Activated CD4-positive, alpha-beta T cell treated with anti-CD3 and anti-CD28 coated beads, Interleukin-2, amount 10 ng/mL, durations not matched to agents 7 days and 5 days (primary cell): ENCODE results near the gene TENM4. TPM values are rescaled to one million over a fixed set of nuclear protein-coding genes. Genes with fewer than 3 reads are reported as not detected.

Experiments used
- CTCF ChIA-PET: fragments of 350-600 bp; sonication (Branson Sonifier 250); formaldehyde crosslinking; loops from one replicate; lab custom pipeline; 2021; ENCODE audit warnings: antibody characterized with exemption; lab: Charles Lee
- POLR2A ChIA-PET: fragments of 350-600 bp; sonication (Branson Sonifier 250); formaldehyde crosslinking; loops from one replicate; lab custom pipeline; 2021; ENCODE audit warnings: antibody characterized with exemption; lab: Charles Lee
- DNase-seq: peaks from one replicate; pipeline ENCODE4 v3.0.0-alpha.2; 2020
- H3K27ac Mint-ChIP-seq: one replicate; pipeline ENCODE4 v1.8.0; 2021; ENCODE audit warnings: mild to moderate bottlenecking, moderate library complexity, mixed read lengths
- H3K27me3 Mint-ChIP-seq: one replicate; pipeline ENCODE4 v1.8.0; 2021; ENCODE audit warnings: mixed read lengths
- H3K36me3 Mint-ChIP-seq: one replicate; pipeline ENCODE4 v1.8.0; 2021; ENCODE audit warnings: low read depth, mixed read lengths
- H3K4me1 Mint-ChIP-seq: one replicate; pipeline ENCODE4 v1.8.0; 2021; ENCODE audit warnings: mixed read lengths
- H3K4me3 Mint-ChIP-seq: one replicate; pipeline ENCODE4 v1.8.0; 2021; ENCODE audit warnings: mild to moderate bottlenecking, moderate library complexity, mixed read lengths
- H3K9me3 Mint-ChIP-seq: one replicate; pipeline ENCODE4 v1.8.0; 2021; ENCODE audit warnings: mixed read lengths
- total RNA-seq, 2 experiments: library from RNA; stranded (reverse); gene quantifications; one replicate each; pipeline ENCODE4 v1.2.3, GENCODE V29; 2021

Gene TENM4
- total RNA-seq, 2 experiments from 2014 or later = not detected

DNA sequence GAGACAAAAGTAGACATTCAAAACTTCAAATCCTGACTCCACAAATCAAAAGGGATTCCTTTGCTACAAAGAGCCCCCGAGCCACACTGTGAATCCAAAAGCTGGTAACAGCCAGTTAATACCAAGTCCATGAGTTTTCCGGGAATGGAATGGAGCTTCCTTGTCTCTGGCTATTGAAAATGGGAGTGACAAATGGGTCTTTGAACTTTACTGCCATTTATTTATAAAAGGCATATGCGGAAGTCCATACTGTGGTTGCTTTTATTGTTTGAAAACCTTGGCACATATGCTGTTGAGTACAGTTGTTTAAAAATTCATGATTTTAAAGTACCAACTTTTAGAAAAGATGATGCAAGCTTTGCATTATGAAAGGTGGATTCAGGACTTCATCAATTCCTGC, 659.9 kb downstream of the TENM4 start:
- no peak for DNase-seq
- POLR2A ChIA-PET = no interaction called here
- Mint-ChIP-seq H3K9me3 (no peaks in the 10 kb centered on the region), H3K36me3 (no peaks in the 10 kb centered on the region), H3K27ac (no peak overlapping the region), H3K27me3 (peaks cover 12% of the 10 kb centered on the region), H3K4me1 (no peaks in the 10 kb centered on the region), H3K4me3 (no peak overlapping the region)
- CTCF ChIA-PET = interaction anchor here (1.2 kb wide), 1 partner anchor 19 kb away, joined by 3 read pairs; no protein-coding TSS in a partner anchor

DNA sequence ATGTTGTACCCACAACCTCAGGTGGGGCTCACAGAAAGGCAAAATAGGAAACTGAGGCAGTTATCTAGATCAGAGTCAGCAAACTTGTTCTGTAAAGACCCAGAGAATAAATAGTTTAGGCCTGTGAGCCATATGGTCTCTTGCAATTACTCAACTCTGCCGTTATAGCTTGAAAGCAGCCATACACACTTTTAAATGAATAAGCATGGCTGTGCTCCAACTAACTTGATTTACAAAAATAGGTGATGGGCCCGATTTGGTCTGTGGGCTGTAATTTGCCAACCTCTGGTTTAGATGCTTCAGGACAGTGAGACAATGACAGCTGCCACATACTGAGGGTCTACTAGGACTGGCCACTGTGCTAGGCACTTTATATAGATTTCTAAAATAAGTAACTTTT, 667.3 kb downstream of the TENM4 start:
- Mint-ChIP-seq H3K9me3 (no peaks in the 10 kb centered on the region), H3K27me3 (peaks cover 2% of the 10 kb centered on the region), H3K4me1 (no peaks in the 10 kb centered on the region), H3K4me3 (no peak overlapping the region), H3K36me3 (no peaks in the 10 kb centered on the region), H3K27ac (no peak overlapping the region)
- ChIA-PET CTCF (no interaction called here), POLR2A (no interaction called here)
- no peak for DNase-seq

DNA sequence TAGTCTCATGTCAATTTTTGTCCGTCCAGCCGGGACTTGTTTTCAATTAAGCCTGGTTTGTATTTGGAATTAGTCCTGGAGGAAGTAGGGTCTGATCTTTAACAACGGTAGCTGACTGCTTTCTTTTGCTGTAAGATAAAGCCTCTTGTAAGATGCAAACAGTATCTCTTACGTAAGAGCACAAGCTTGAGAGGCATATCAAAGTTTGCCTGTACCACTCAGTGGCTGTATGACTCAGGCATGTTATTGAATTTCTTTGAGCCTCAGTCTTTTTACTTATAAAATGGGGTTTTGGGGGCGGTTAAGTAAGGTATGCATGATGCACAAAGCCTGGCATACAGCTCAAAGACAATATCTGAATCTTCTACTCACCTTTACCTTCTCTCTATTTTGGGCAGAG, 667.8 kb downstream of the TENM4 start:
- ChIA-PET POLR2A (no interaction called here), CTCF (no interaction called here)
- peaks cover 2% of the 10 kb centered on the region for H3K27me3 Mint-ChIP-seq
- no peaks in the 10 kb centered on the region for H3K9me3 Mint-ChIP-seq
- no peak for DNase-seq
- no peaks in the 10 kb centered on the region for H3K36me3 Mint-ChIP-seq
- H3K27ac Mint-ChIP-seq = no peak overlapping the region
- no peaks in the 10 kb centered on the region for H3K4me1 Mint-ChIP-seq
- no peak overlapping the region for H3K4me3 Mint-ChIP-seq

DNA sequence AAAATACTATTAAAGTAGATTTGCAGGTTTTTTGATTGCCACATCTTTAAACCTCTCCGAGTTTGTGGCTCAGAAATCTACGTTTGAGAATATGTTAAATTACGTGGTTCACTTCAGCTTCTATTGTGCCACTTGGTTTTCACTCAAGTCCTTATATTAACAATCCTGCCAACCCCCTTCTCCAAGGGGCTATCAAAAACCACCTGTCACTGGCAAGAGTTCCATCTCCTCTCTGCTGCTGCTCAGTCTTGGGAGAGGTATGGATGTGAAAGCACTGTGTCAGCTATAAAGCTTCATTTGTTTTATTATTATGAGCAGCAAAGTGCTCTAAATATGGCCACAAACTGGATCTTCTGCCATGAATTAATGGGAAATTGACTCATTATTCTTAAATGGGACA, 668.6 kb downstream of the TENM4 start:
- Mint-ChIP-seq H3K9me3 (no peaks in the 10 kb centered on the region), H3K4me1 (no peaks in the 10 kb centered on the region), H3K27ac (no peak overlapping the region), H3K27me3 (peaks cover 2% of the 10 kb centered on the region), H3K4me3 (no peak overlapping the region), H3K36me3 (no peaks in the 10 kb centered on the region)
- no peak for DNase-seq
- ChIA-PET CTCF (no interaction called here), POLR2A (no interaction called here)

DNA sequence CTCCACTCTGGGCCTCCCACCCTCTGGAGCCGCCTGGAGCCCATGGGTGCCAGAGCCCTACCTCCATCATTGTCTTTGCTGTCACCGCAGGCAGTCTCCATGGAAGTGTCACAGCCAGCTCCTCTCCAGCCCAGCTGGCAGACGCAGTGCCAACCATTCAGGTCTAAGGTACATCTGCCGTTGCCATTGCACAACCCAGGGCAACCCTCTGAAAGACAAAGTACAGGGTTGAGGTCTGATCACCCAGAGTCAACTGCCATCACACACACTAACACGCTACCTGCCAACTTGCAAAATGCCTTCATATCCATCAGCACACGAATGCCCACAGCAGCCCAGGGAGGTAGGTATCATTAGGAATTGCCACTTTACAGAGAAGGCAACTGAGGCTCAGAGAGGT, 669.9 kb downstream of the TENM4 start:
- H3K4me3 Mint-ChIP-seq = no peak overlapping the region
- no peak for DNase-seq
- peaks cover under 1% of the 10 kb centered on the region for H3K27me3 Mint-ChIP-seq
- POLR2A ChIA-PET = no interaction called here
- H3K9me3 Mint-ChIP-seq = no peaks in the 10 kb centered on the region
- H3K4me1 Mint-ChIP-seq = no peaks in the 10 kb centered on the region
- H3K36me3 Mint-ChIP-seq = no peaks in the 10 kb centered on the region
- CTCF ChIA-PET = no interaction called here
- H3K27ac Mint-ChIP-seq = no peak overlapping the region

DNA sequence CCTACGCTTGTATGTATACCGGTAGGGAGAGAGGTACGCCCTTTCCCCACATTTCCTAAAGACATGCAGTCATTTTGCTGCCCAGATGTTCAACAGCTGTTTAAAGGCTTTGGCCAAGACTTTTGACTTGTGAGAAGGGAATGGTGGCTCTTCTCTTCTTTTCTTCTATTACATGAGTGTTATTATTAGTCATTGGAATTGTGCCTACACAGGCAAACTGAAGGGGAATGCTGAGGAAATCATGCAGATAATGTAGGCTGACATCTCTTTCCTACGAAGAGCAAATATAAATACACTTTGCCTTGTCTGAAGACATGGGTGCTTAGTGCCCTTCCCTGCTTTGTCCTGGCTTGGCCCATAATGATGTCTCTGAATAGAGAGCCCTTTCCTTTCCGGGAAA, 671.9 kb downstream of the TENM4 start:
- no peak overlapping the region for H3K27ac Mint-ChIP-seq
- H3K27me3 Mint-ChIP-seq = no peaks in the 10 kb centered on the region
- DNase-seq = no peak
- CTCF ChIA-PET = no interaction called here
- no peak overlapping the region for H3K4me3 Mint-ChIP-seq
- no peaks in the 10 kb centered on the region for H3K9me3 Mint-ChIP-seq
- H3K4me1 Mint-ChIP-seq = no peaks in the 10 kb centered on the region
- POLR2A ChIA-PET = no interaction called here
- H3K36me3 Mint-ChIP-seq = no peaks in the 10 kb centered on the region

DNA sequence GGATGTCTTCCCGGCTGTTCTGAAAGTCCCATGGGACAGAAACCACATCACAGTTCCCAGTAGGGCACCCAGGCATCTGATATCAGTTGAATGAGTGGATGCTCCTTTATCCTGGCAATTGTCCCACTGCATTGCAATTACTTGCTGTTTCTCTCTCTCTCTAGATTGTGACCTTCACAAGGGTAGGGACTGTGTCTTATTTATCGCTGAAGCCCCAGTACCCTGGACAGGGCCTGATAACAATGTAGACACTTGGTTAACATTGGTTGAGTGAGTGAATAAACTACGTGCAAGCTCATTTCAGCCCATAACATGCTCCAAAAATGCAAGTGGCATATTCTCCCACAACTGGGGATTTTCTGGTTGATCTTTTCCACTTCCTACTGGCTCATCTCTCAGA, 672.5 kb downstream of the TENM4 start:
- Mint-ChIP-seq H3K9me3 (no peaks in the 10 kb centered on the region), H3K4me1 (no peaks in the 10 kb centered on the region), H3K36me3 (no peaks in the 10 kb centered on the region), H3K27ac (no peak overlapping the region), H3K4me3 (no peak overlapping the region), H3K27me3 (no peaks in the 10 kb centered on the region)
- CTCF ChIA-PET = no interaction called here
- no peak for DNase-seq
- POLR2A ChIA-PET = no interaction called here

DNA sequence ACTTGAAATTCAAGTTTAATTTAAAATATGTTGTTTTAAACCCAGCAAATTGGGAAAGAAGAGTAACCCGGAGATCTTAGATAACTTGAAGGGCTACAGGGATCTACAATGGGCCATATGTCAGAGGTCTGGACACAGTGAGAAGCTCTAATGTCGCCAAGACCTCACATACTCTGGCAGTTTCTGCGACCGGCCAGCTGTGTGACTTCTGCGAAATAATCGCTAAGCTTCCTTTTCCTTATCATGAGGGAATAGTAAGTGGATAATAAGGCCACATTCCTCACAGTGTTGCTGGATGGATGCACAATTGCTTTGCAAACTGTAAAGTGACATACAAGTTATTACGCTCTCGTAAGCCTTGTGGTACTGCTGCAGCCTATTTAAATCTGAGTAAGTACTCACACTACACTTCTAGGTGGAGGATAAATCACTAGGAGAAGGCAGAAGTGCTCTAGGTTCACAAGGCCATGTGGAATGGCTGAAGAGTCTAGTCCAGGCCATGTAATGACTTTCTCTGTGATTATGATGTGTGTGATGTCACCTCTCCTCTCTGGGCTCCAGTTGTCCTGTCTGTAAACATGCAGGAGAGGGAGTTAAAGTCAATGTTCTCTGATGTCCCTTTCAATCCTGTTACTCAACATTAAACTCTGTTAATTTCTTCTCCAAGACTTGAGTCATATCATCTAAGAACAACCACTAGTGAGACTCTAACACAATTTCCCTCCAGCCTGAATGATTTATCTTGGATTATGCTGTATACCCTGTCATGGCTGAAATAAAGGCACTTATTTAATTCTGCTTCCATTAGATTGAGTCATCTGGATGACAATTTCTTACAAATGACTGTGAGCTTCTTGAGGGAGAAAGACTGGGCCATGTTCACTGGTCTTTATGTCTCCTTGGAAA, 673.5 kb downstream of the TENM4 start:
- no peak for DNase-seq
- CTCF ChIA-PET = interaction anchor here (0.6 to 0.7 kb wide), 2 partner anchors 35 to 418 kb away, joined by 3 read pairs; no protein-coding TSS in a partner anchor
- H3K4me1 Mint-ChIP-seq = no peaks in the 10 kb centered on the region
- H3K27me3 Mint-ChIP-seq = no peaks in the 10 kb centered on the region
- no peak overlapping the region for H3K4me3 Mint-ChIP-seq
- POLR2A ChIA-PET = no interaction called here
- H3K36me3 Mint-ChIP-seq = no peaks in the 10 kb centered on the region
- no peak overlapping the region for H3K27ac Mint-ChIP-seq
- H3K9me3 Mint-ChIP-seq = no peaks in the 10 kb centered on the region

DNA sequence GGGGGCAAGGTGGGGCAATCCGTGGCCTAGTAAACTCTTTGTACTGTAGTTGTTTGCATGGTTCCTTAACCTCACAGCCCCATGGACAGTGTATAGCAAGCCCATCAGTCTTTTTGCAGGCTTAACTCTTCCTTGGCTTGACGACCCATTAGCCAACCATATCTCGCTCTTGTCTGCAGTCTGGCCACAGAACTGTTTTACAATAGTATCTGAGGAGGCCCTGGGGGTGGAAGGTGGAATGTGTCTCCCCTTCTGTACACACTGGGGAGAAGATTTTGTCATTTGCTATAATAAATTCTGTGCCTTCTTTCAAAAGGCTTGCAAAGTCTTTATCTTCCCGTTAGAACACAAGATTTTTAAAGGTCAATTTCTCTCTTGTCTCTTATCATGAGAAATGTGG, 675.9 kb downstream of the TENM4 start:
- Mint-ChIP-seq H3K9me3 (no peaks in the 10 kb centered on the region), H3K4me3 (no peak overlapping the region), H3K4me1 (no peaks in the 10 kb centered on the region), H3K27ac (no peak overlapping the region), H3K27me3 (no peaks in the 10 kb centered on the region), H3K36me3 (no peaks in the 10 kb centered on the region)
- no peak for DNase-seq
- POLR2A ChIA-PET = no interaction called here
- CTCF ChIA-PET = no interaction called here

DNA sequence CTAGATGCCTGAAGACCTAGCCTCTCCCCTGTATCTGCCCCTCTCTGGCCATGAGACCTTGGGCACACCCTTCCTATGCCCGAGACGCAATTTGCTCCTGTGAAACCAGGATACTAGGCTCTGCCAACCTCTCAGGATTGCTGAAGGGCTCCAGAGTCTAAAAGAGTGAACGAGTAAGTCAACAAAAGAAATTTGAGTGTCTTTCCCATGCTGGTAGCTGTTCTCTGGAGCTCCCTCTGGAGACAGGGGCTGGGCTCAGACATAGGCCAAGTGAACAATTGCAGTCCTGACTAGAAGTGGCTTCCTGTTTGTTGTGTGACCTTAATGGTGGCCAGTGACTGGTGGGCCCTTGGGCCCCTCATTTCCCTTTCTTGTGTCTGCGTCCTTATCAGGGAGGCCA, 677.2 kb downstream of the TENM4 start:
- Mint-ChIP-seq H3K27ac (no peak overlapping the region), H3K4me3 (no peak overlapping the region), H3K4me1 (no peaks in the 10 kb centered on the region), H3K36me3 (no peaks in the 10 kb centered on the region), H3K27me3 (peaks cover 2% of the 10 kb centered on the region), H3K9me3 (no peaks in the 10 kb centered on the region)
- no peak for DNase-seq
- ChIA-PET POLR2A (no interaction called here), CTCF (no interaction called here)

DNA sequence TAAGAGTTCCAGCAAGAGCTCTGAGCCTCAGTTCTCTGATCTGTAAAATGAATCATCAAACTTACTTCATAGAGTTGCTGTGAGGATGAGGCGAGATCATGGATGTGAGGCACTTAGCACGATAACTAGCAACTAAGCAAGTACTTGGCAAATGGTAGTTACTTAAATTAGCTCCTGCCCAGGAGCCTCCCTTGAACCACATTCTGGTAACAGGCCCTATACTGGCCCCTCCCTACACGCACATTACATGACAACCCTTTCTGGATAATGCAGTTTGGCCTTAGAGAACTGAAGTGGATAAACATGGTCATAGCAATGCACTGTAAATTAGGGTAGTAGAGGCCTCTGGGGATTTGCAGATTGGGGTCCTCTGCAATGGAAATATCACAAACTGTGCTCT, 678.7 kb downstream of the TENM4 start:
- no peaks in the 10 kb centered on the region for H3K36me3 Mint-ChIP-seq
- H3K27me3 Mint-ChIP-seq = peaks cover 2% of the 10 kb centered on the region
- no peak overlapping the region for H3K4me3 Mint-ChIP-seq
- no peak for DNase-seq
- CTCF ChIA-PET = interaction anchor here (1.1 kb wide), 1 partner anchor 19 kb away, joined by 3 read pairs; no protein-coding TSS in a partner anchor
- no peaks in the 10 kb centered on the region for H3K4me1 Mint-ChIP-seq
- no peaks in the 10 kb centered on the region for H3K9me3 Mint-ChIP-seq
- POLR2A ChIA-PET = no interaction called here
- H3K27ac Mint-ChIP-seq = no peak overlapping the region

DNA sequence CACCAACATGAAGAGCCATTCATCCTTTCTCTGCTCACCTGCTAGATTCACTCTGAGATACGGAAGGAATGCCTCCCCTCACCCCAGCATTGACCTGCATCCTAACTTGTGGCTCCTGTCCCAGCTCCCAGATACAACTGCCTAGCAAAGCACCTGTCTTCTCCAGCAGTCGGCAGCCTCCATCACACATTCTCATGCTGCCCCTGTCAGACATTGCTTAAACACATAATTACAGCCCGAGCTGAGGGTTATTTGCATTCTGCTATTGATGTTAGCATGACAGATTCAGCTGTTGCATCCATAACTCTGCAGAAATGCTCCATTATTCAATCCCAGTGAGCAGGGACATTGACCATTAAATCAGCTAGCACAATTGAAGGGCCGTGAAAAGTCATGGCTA, 681.8 kb downstream of the TENM4 start:
- Mint-ChIP-seq H3K36me3 (no peaks in the 10 kb centered on the region), H3K4me1 (no peaks in the 10 kb centered on the region), H3K27ac (no peak overlapping the region), H3K4me3 (no peak overlapping the region), H3K27me3 (peaks cover 5% of the 10 kb centered on the region), H3K9me3 (no peaks in the 10 kb centered on the region)
- ChIA-PET CTCF (interaction anchor here (0.6 kb wide), 1 partner anchor 1592 kb away, joined by 3 read pairs; no protein-coding TSS in a partner anchor), POLR2A (no interaction called here)
- DNase-seq = no peak

DNA sequence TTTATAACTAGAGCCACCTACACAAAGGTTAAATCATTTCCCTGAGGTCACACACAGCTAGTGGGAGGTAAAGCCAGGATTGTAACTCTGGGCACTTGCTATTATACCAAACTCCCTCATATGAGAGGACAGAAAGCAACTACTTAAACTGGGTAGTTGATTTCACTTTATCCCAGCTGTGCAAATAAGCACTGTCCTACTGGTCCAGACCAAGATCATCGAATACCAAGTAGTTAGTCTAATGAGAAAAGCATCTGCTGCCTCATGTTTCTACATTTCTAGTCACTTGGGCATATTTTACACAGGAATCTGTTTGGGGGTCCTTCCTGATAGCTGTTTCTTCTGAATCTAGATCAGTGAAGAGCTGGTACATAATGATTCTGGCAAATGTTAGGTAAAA, 687.5 kb downstream of the TENM4 start:
- POLR2A ChIA-PET = no interaction called here

DNA sequence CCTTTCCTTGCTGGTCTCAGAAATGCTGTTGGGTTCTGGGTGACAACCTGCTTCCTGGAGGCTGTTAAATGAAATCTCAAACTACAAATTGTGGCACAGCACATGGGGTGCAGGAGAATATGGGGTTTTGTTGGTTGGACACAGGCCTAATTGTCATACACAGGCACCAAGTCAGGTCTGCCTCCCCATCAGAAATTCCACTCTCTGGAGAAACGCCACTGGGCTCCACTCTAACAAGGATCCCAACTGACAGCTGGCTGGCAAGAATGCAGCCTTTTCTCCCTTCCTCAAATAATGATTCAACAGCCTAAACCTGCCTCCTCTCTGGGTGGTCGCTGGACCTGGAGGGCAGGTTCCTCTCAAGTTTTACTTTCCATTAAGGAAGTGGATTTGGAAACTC, 688.3 kb downstream of the TENM4 start:
- no peaks in the 10 kb centered on the region for H3K4me1 Mint-ChIP-seq

More for the DNA sequence above, 687.5 kb downstream of the TENM4 start:
- no peaks in the 10 kb centered on the region for H3K36me3 Mint-ChIP-seq
- no peak overlapping the region for H3K4me3 Mint-ChIP-seq
- H3K4me1 Mint-ChIP-seq = no peaks in the 10 kb centered on the region
- H3K27me3 Mint-ChIP-seq = peaks cover 2% of the 10 kb centered on the region
- CTCF ChIA-PET = no interaction called here
- no peak for DNase-seq
- no peaks in the 10 kb centered on the region for H3K9me3 Mint-ChIP-seq
- H3K27ac Mint-ChIP-seq = no peak overlapping the region

More for the DNA sequence above, 688.3 kb downstream of the TENM4 start:
- H3K27me3 Mint-ChIP-seq = peaks cover 2% of the 10 kb centered on the region
- no peaks in the 10 kb centered on the region for H3K36me3 Mint-ChIP-seq
- H3K9me3 Mint-ChIP-seq = no peaks in the 10 kb centered on the region
- no peak overlapping the region for H3K27ac Mint-ChIP-seq
- POLR2A ChIA-PET = no interaction called here
- DNase-seq = no peak
- CTCF ChIA-PET = no interaction called here
- no peak overlapping the region for H3K4me3 Mint-ChIP-seq
